RWPE2 (cell line): Measurements from ENCODE around the gene OTOG.

Experiments used
- ATAC-seq: fragments of 200-7000 bp; cut with Tn5 transposase; 3 replicates; pipeline ENCODE4 v1.9.1; 2021; ENCODE audit warnings: low read depth
- DNase-seq: peaks from one replicate; pipeline ENCODE4 v3.0.0-alpha.2; 2020; ENCODE audit warnings: low spot score
- H3K27ac ChIP-seq: fragments of 450-650 bp; 2 replicates; pipeline ENCODE4 v1.5.1; 2017; ENCODE audit warnings: mild to moderate bottlenecking; ENCODE audit not compliant: poor library complexity, severe bottlenecking
- H3K27me3 ChIP-seq: fragments of 250-450 bp; sonication (Bioruptor Pico); 2 replicates; pipeline ENCODE4 v1.5.1; 2021; ENCODE audit warnings: mild to moderate bottlenecking, moderate library complexity; ENCODE audit not compliant: insufficient read depth, poor library complexity, severe bottlenecking
- H3K36me3 ChIP-seq: fragments of 250-450 bp; sonication (Bioruptor Pico); 2 replicates; pipeline ENCODE4 v1.5.1; 2020; ENCODE audit warnings: low read depth, mild to moderate bottlenecking, moderate library complexity
- H3K4me1 ChIP-seq: fragments of 250-450 bp; sonication (Bioruptor Pico); 2 replicates; pipeline ENCODE4 v1.5.1; 2021; ENCODE audit warnings: mild to moderate bottlenecking, moderate library complexity; ENCODE audit not compliant: insufficient read depth, poor library complexity, severe bottlenecking
- H3K4me3 ChIP-seq: fragments of 250-450 bp; sonication (Bioruptor Pico); 2 replicates; pipeline ENCODE4 v1.5.1; 2021; ENCODE audit warnings: mild to moderate bottlenecking, moderate library complexity; ENCODE audit not compliant: severe bottlenecking
- H3K9me3 ChIP-seq: fragments of 250-450 bp; sonication (Bioruptor Pico); 2 replicates; pipeline ENCODE4 v1.5.1; 2021; ENCODE audit warnings: mild to moderate bottlenecking, moderate library complexity; ENCODE audit not compliant: severe bottlenecking
- CTCF ChIP-seq: fragments of 450-650 bp; IDR thresholded peaks from one replicate; pipeline ENCODE4 v1.5.1; 2017; ENCODE audit warnings: mild to moderate bottlenecking, moderate library complexity; ENCODE audit not compliant: poor library complexity, severe bottlenecking

Gene OTOG

GRCh38 chr11:17518366-17518765 is 28.7 kb upstream of the OTOG start:
- ATAC-seq (no peak), DNase-seq (no peak)
- no peak overlapping the region for H3K4me3 ChIP-seq
- H3K4me1 ChIP-seq: no peaks in the 10 kb centered on the region
- H3K36me3 ChIP-seq: no peaks in the 10 kb centered on the region
- H3K27me3 ChIP-seq: no peaks in the 10 kb centered on the region
- no peak overlapping the region for H3K27ac ChIP-seq
- H3K9me3 ChIP-seq: no peaks in the 10 kb centered on the region
- TF ChIP-seq CTCF: no peak

- no peaks in the 10 kb centered on the region for H3K9me3 ChIP-seq
- TF ChIP-seq CTCF: no peak
Observed at GRCh38 chr11:17519061-17519885, 27.8 kb upstream of the OTOG start.

GRCh38 chr11:17521106-17521900 is 25.8 kb upstream of the OTOG start:
- TF ChIP-seq CTCF: no peak
- Histone ChIP-seq H3K9me3 (no peaks in the 10 kb centered on the region), H3K27ac (no peak overlapping the region), H3K4me3 (no peak overlapping the region), H3K27me3 (no peaks in the 10 kb centered on the region), H3K36me3 (no peaks in the 10 kb centered on the region), H3K4me1 (no peaks in the 10 kb centered on the region)
- ATAC-seq (no peak), DNase-seq (no peak)

More at GRCh38 chr11:17519061-17519885, 27.8 kb upstream of the OTOG start:
- Histone ChIP-seq H3K4me1 (no peaks in the 10 kb centered on the region), H3K27ac (no peak overlapping the region), H3K4me3 (no peak overlapping the region), H3K36me3 (no peaks in the 10 kb centered on the region), H3K27me3 (no peaks in the 10 kb centered on the region)
- no peak for ATAC-seq
- DNase-seq: no peak

GRCh38 chr11:17522655-17523054 is 24.4 kb upstream of the OTOG start:
- ATAC-seq (no peak), DNase-seq (no peak)
- no peak overlapping the region for H3K27ac ChIP-seq
- H3K27me3 ChIP-seq: no peaks in the 10 kb centered on the region
- no peak for TF ChIP-seq CTCF
- no peak overlapping the region for H3K4me3 ChIP-seq
- H3K4me1 ChIP-seq: no peaks in the 10 kb centered on the region
- H3K9me3 ChIP-seq: no peaks in the 10 kb centered on the region
- H3K36me3 ChIP-seq: no peaks in the 10 kb centered on the region
